Transverse colon (tissue), 4 donors: Measurements from ENCODE around the gene MBD5. TPM values are rescaled to one million over a fixed set of nuclear protein-coding genes. Genes with fewer than 3 reads are reported as not detected.

Source experiments
- DNase-seq: peaks from one replicate; pipeline ENCODE4 v3.0.0-alpha.2; 2019
- H3K27ac ChIP-seq, 4 donors: fragments of 200-600 bp; sonication (generic); 2 replicates each; pipeline ENCODE4 v1.5.1; 2016 to 2018; ENCODE audit warnings: inconsistent platforms in 4 of 4
- H3K27me3 ChIP-seq: fragments of 200-600 bp; sonication (generic); 2 replicates; pipeline ENCODE4 v1.5.1; 2017; ENCODE audit warnings: inconsistent platforms
- H3K36me3 ChIP-seq, 4 donors: fragments of 200-600 bp; sonication (generic); 2 replicates each; pipeline ENCODE4 v1.5.1; 2017 to 2019; ENCODE audit warnings: inconsistent platforms in 4 of 4
- H3K4me1 ChIP-seq, 4 donors: fragments of 200-600 bp; sonication (generic); 2 replicates each; pipeline ENCODE4 v1.5.1; 2017 to 2020; ENCODE audit warnings: inconsistent platforms in 4 of 4
- H3K4me3 ChIP-seq, 4 donors: fragments of 200-600 bp; sonication (generic); 1 replicate in 1 of 4; 2 replicates in 3 of 4; pipeline versions ENCODE4 v1.5.1 to v1.6.1; 2017 to 2019; ENCODE audit warnings: inconsistent platforms in 4 of 4
- H3K9me3 ChIP-seq, 2 donors: fragments of 200-600 bp; sonication (generic); 2 replicates each; pipeline ENCODE4 v1.5.1; 2017 to 2019; ENCODE audit warnings: inconsistent platforms in 2 of 2
- EP300 ChIP-seq: sonication (generic); formaldehyde crosslinking; IDR thresholded peaks from one replicate; pipeline ENCODE4 v1.6.1; 2017; ENCODE audit warnings: antibody characterized with exemption, low read depth
- POLR2A ChIP-seq: fragments of 450-650 bp; IDR thresholded peaks from one replicate; pipeline ENCODE4 v1.6.1; 2016; ENCODE audit warnings: antibody characterized with exemption, mild to moderate bottlenecking, moderate library complexity
- POLR2AphosphoS5 ChIP-seq, 3 donors: sonication (generic); formaldehyde crosslinking; IDR thresholded peaks; one replicate each; pipeline ENCODE4 v1.6.1; 2016; ENCODE audit warnings: antibody characterized with exemption in 3 of 3
- WGBS, 2 donors: methylation state at CpG; one replicate each; pipeline ENCODE4 v1.1.5; 2018; ENCODE audit warnings: low coverage in 1 of 2; 5-methylcytosine and 5-hydroxymethylcytosine counted together
- in situ Hi-C, 4 donors: fragments of 200-750 bp; cut with MboI; loops; one replicate each; pipeline versions ENCODE4 v1.15.0 to v1.15.1; 2017; ENCODE audit warnings: low sequenced_read_pairs in 3 of 4, low pct_ligation_motif_present in 1 of 4, low pct_unique_long_range_greater_than_20kb in 1 of 4
- intact Hi-C: fragments of 100-400 bp; cut with DNase I; formaldehyde crosslinking; loops from one replicate; pipeline ENCODE4 v1.15.1; 2023; ENCODE audit warnings: low total_unique reads
- total RNA-seq, 4 donors: library from RNA; depleted of rRNA; stranded (reverse); fragments of >200 nt; gene quantifications; one replicate each; pipeline ENCODE4 v1.1.0, GENCODE V29; 2016
- TF ChIP-seq, protein P1 (sequence below), 5 experiments: fragments of 200-600 bp in 3 of 5; fragments of 450-650 bp in 2 of 5; sonication (generic) in 3 of 5; IDR thresholded peaks; 1 replicate in 2 of 5; 2 replicates in 3 of 5; pipeline ENCODE4 v1.5.1; 2016 to 2017; ENCODE audit warnings: antibody characterized with exemption in 5 of 5, inconsistent platforms in 3 of 5, mild to moderate bottlenecking in 2 of 5, moderate library complexity in 1 of 5

Gene MBD5
- total RNA-seq, 4 donors from 2014 or later: 29.9 to 67.3 (median 52.6) TPM

DNA sequence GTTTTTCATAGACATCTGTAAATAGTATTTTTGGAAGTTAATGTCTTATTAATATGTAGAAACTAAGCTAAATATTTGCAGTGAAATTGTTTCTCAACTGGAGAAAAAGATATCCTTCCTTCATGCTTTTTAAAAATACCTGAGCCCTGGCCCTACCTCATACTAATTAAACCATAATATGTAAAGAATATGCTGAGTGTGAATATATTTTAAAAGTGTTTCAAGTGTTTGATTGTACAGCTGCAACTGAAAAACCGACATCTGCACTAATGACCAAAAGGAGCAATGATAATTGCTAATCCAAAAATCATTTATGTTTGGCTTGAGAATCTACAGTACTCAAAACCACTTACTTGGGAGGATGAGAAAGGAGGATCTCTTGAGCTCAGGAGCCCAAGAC is 156.7 kb downstream of the MBD5 start:
- H3K4me1 ChIP-seq: no peaks in the 10 kb centered on the region
- DNase-seq: no peak
- in situ Hi-C loops (no loop called here), intact Hi-C loops (no loop called here)
- H3K27ac ChIP-seq: no peak overlapping the region
- no peaks in the 10 kb centered on the region for H3K9me3 ChIP-seq
- no peaks in the 10 kb centered on the region for H3K27me3 ChIP-seq
- TF ChIP-seq, protein P1, sequence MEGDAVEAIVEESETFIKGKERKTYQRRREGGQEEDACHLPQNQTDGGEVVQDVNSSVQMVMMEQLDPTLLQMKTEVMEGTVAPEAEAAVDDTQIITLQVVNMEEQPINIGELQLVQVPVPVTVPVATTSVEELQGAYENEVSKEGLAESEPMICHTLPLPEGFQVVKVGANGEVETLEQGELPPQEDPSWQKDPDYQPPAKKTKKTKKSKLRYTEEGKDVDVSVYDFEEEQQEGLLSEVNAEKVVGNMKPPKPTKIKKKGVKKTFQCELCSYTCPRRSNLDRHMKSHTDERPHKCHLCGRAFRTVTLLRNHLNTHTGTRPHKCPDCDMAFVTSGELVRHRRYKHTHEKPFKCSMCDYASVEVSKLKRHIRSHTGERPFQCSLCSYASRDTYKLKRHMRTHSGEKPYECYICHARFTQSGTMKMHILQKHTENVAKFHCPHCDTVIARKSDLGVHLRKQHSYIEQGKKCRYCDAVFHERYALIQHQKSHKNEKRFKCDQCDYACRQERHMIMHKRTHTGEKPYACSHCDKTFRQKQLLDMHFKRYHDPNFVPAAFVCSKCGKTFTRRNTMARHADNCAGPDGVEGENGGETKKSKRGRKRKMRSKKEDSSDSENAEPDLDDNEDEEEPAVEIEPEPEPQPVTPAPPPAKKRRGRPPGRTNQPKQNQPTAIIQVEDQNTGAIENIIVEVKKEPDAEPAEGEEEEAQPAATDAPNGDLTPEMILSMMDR (IDR thresholded peaks at IDR 0.05): no peak
- no peak for TF ChIP-seq POLR2A
- TF ChIP-seq POLR2AphosphoS5 (IDR thresholded peaks at IDR 0.05): no peak
- no peak for TF ChIP-seq EP300
- H3K4me3 ChIP-seq: no peak overlapping the region
- 85 to 90% methylated on average over 1 of the region's 1 CpG for WGBS, 2 donors
- peaks cover 0 to 4% (median 0%) of the 10 kb centered on the region in 4 donors for H3K36me3 ChIP-seq

DNA sequence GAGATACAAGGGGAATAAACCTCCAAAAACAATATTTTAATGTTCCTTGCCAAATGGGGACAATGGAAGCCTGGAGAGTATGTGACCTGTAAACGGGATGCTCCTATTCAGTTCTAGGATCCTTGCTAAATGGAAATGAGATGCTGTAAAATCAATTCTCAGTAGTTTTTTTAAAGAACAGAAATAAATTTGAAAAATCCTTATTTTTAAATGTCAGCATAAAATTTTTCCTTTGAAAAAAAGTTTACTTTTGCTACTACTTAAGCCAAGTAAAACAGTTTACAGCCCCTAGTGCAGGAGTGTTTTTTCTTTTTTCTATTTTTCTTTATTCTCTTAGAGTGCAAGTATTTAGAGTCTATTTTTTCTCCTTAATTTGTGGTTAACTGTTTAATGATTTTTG is 158.8 kb downstream of the MBD5 start:
- Histone ChIP-seq H3K27ac (no peak overlapping the region), H3K27me3 (no peaks in the 10 kb centered on the region), H3K4me3 (no peak overlapping the region), H3K36me3 (peaks cover 0 to 4% (median 0%) of the 10 kb centered on the region in 4 donors), H3K9me3 (no peaks in the 10 kb centered on the region), H3K4me1 (no peaks in the 10 kb centered on the region)
- intact Hi-C loops (loop anchor here (2.0 kb wide), 1 partner anchor 57 kb away; no protein-coding TSS in a partner anchor), in situ Hi-C loops (no loop called here)
- WGBS, 2 donors: 89 to 93% methylated on average over 1 of the region's 1 CpG
- DNase-seq: no peak
- TF ChIP-seq, protein P1 (IDR thresholded peaks at IDR 0.05): no peak
- TF ChIP-seq POLR2AphosphoS5 (IDR thresholded peaks at IDR 0.05) (no peak), EP300 (no peak), POLR2A (no peak)

DNA sequence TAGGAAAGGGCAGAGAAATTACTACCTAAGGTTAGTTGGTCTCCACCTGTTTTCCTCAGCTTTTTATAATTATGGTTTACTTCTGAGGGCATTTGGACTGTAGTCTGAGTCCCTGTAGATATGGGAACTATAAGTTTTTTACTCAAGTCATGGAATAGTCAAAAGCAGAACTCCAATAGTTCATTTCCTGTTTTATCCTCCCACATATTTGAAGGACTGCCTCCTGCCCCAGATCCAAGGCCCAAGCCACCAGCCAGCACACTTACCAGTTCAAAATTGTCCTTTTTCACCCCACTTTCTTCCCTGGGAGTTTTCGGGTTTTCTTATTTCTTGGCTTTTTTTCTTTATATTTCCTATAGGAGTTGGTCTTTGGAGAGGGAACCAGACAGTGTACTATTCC is 164.1 kb downstream of the MBD5 start:
- no peak for DNase-seq
- no peaks in the 10 kb centered on the region for H3K9me3 ChIP-seq
- intact Hi-C loops (no loop called here), in situ Hi-C loops (no loop called here)
- 89 to 100% methylated on average over 1 of the region's 1 CpG for WGBS, 2 donors
- peaks cover 0 to 6% (median 0%) of the 10 kb centered on the region in 4 donors for H3K36me3 ChIP-seq
- no peak overlapping the region for H3K4me3 ChIP-seq
- H3K4me1 ChIP-seq: no peaks in the 10 kb centered on the region
- H3K27me3 ChIP-seq: no peaks in the 10 kb centered on the region
- TF ChIP-seq POLR2A (no peak), EP300 (no peak), POLR2AphosphoS5 (IDR thresholded peaks at IDR 0.05) (no peak)
- TF ChIP-seq, protein P1 (IDR thresholded peaks at IDR 0.05): no peak
- H3K27ac ChIP-seq: no peak overlapping the region

DNA sequence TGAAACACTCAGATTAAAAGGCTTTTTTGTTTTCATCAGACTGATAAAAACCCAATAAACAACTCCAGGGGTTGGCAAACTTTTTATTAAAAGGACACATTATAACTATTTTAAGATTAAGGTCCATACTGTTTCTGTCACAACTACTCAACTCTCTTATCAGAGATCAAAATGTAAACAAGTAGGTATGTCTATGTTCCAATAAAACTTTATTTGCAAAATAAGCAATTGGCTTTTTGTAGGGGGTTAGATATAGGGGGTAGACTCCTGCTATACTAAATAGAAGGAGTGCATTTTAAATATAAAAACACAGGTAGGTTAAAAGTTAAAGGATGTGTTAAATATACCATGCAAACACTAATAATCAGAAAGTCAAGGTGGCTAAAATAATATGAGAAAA is 174.0 kb downstream of the MBD5 start:
- in situ Hi-C loops: no loop called here

More for the DNA sequence above, 174.0 kb downstream of the MBD5 start:
- intact Hi-C loops: no loop called here
- Histone ChIP-seq H3K36me3 (no peaks in the 10 kb centered on the region), H3K4me1 (no peaks in the 10 kb centered on the region), H3K27ac (no peak overlapping the region), H3K27me3 (no peaks in the 10 kb centered on the region), H3K9me3 (no peaks in the 10 kb centered on the region), H3K4me3 (no peak overlapping the region)
- no peak for TF ChIP-seq EP300
- DNase-seq: no peak
